ENCODE data around the gene DAGLB. TPM values are rescaled to one million over a fixed set of nuclear protein-coding genes. Genes with fewer than 3 reads are reported as not detected.
"Not testable (repeated sequence)": the region's sequence is repeated elsewhere in the genome, so short reads cannot be mapped to it uniquely, and the experiment has no call there.

The DAGLB gene
- polyA plus RNA-seq, 3 donors from 2014 or later: 6.0 to 12.6 (median 7.4) TPM

GRCh38 chr7:6395898-6396595 is 51.7 kb downstream of the DAGLB start:
- peaks cover 0 to 8% (median 2%) of the 10 kb centered on the region in 3 donors for H3K27me3 Mint-ChIP-seq (ENCODE audit: low read depth in 3 of 3)

GRCh38 chr7:6394114-6394513 is 53.6 kb downstream of the DAGLB start:
- H3K36me3 Mint-ChIP-seq: peaks cover 0 to 18% (median 3%) of the 10 kb centered on the region in 3 donors
- H3K27me3 Mint-ChIP-seq (ENCODE audit: low read depth in 3 of 3): peaks cover 0 to 8% (median 2%) of the 10 kb centered on the region in 3 donors
- peaks cover 58 to 71% of the 10 kb centered on the region in 2 donors for H3K4me1 Mint-ChIP-seq
- peak overlapping the region; percentile 53 to 81 (median 74) for H3K27ac Mint-ChIP-seq
- H3K9me3 Mint-ChIP-seq: no peaks in the 10 kb centered on the region
- peak overlapping the region in 1 of 5 donors; percentile 4 for H3K4me3 Mint-ChIP-seq
- DNase-seq: no peak

More at GRCh38 chr7:6395898-6396595, 51.7 kb downstream of the DAGLB start:
- Mint-ChIP-seq H3K4me1 (peaks cover 71 to 82% of the 10 kb centered on the region in 2 donors), H3K9me3 (no peaks in the 10 kb centered on the region), H3K36me3 (peaks cover 0 to 18% (median 3%) of the 10 kb centered on the region in 3 donors), H3K4me3 (peak overlapping the region; percentile 67 to 81 (median 74)), H3K27ac (peak overlapping the region; percentile 49 to 85 (median 82))
- DNase-seq: no peak

GRCh38 chr7:6393667-6394056 is 54.1 kb downstream of the DAGLB start:
- no peaks in the 10 kb centered on the region for H3K9me3 Mint-ChIP-seq
- H3K4me3 Mint-ChIP-seq: peak overlapping the region in 1 of 5 donors; percentile 8
- peak overlapping the region; percentile 53 to 83 (median 74) for H3K27ac Mint-ChIP-seq
- H3K4me1 Mint-ChIP-seq: peaks cover 54 to 66% of the 10 kb centered on the region in 2 donors
- H3K27me3 Mint-ChIP-seq (ENCODE audit: low read depth in 3 of 3): peaks cover 0 to 8% (median 2%) of the 10 kb centered on the region in 3 donors
- DNase-seq: no peak
- peaks cover 0 to 19% (median 3%) of the 10 kb centered on the region in 3 donors for H3K36me3 Mint-ChIP-seq

GRCh38 chr7:6392712-6393666 is 54.8 kb downstream of the DAGLB start:
- peaks cover 0 to 21% (median 3%) of the 10 kb centered on the region in 3 donors for H3K36me3 Mint-ChIP-seq

GRCh38 chr7:6389728-6390127 is 58.0 kb downstream of the DAGLB start:
- Mint-ChIP-seq H3K36me3 (peaks cover 0 to 21% (median 0%) of the 10 kb centered on the region in 3 donors), H3K4me1 (peaks cover 53 to 69% of the 10 kb centered on the region in 2 donors), H3K27me3 (ENCODE audit: low read depth in 3 of 3) (peaks cover 0 to 5% (median 2%) of the 10 kb centered on the region in 3 donors), H3K9me3 (no peaks in the 10 kb centered on the region), H3K27ac (no peak overlapping the region), H3K4me3 (no peak overlapping the region)
- DNase-seq: no peak

More at GRCh38 chr7:6392712-6393666, 54.8 kb downstream of the DAGLB start:
- DNase-seq: no peak
- Mint-ChIP-seq H3K4me3 (peak overlapping the region in 1 of 5 donors; percentile 8), H3K27me3 (ENCODE audit: low read depth in 3 of 3) (peaks cover 0 to 8% (median 2%) of the 10 kb centered on the region in 3 donors), H3K27ac (peak overlapping the region; percentile 41 to 83 (median 74)), H3K4me1 (peaks cover 49 to 60% of the 10 kb centered on the region in 2 donors), H3K9me3 (no peaks in the 10 kb centered on the region)

- peaks cover 49 to 68% of the 10 kb centered on the region in 2 donors for H3K4me1 Mint-ChIP-seq
- H3K27me3 Mint-ChIP-seq (ENCODE audit: low read depth in 3 of 3): peaks cover 0 to 5% (median 0%) of the 10 kb centered on the region in 3 donors
- peak overlapping the region in 2 of 6 donors; percentile 31 to 42 for H3K27ac Mint-ChIP-seq
- no peak for DNase-seq
- peaks cover 0 to 6% (median 0%) of the 10 kb centered on the region in 3 donors for H3K36me3 Mint-ChIP-seq
- H3K9me3 Mint-ChIP-seq: no peaks in the 10 kb centered on the region
- H3K4me3 Mint-ChIP-seq: no peak overlapping the region
These were observed 59.9 kb downstream of the DAGLB start for GRCh38 chr7:6387734-6388294.

GRCh38 chr7:6386779-6387178 is 61.0 kb downstream of the DAGLB start:
- H3K27ac Mint-ChIP-seq: peak overlapping the region in 4 of 6 donors; percentile 32 to 75 (median 54)
- H3K4me3 Mint-ChIP-seq: peak overlapping the region in 1 of 5 donors; percentile 21
- DNase-seq: no peak
- no peaks in the 10 kb centered on the region for H3K9me3 Mint-ChIP-seq
- H3K27me3 Mint-ChIP-seq (ENCODE audit: low read depth in 3 of 3): peaks cover 0 to 5% (median 0%) of the 10 kb centered on the region in 3 donors
- peaks cover 56 to 68% of the 10 kb centered on the region in 2 donors for H3K4me1 Mint-ChIP-seq
- H3K36me3 Mint-ChIP-seq: peaks cover 0 to 3% (median 3%) of the 10 kb centered on the region in 3 donors

GRCh38 chr7:6385909-6386560 is 61.7 kb downstream of the DAGLB start:
- peak overlapping the region; percentile 3 to 75 (median 26) for H3K27ac Mint-ChIP-seq
- peaks cover 63 to 68% of the 10 kb centered on the region in 2 donors for H3K4me1 Mint-ChIP-seq
- H3K36me3 Mint-ChIP-seq: peaks cover 0 to 3% (median 3%) of the 10 kb centered on the region in 3 donors
- H3K4me3 Mint-ChIP-seq: peak overlapping the region in 4 of 5 donors; percentile 12 to 47 (median 35)
- no peaks in the 10 kb centered on the region for H3K9me3 Mint-ChIP-seq
- DNase-seq: no peak
- H3K27me3 Mint-ChIP-seq (ENCODE audit: low read depth in 3 of 3): peaks cover 0 to 5% (median 0%) of the 10 kb centered on the region in 3 donors

- Mint-ChIP-seq H3K4me3 (peak overlapping the region in 4 of 5 donors; percentile 7 to 50 (median 16)), H3K4me1 (peaks cover 71 to 75% of the 10 kb centered on the region in 2 donors), H3K9me3 (no peaks in the 10 kb centered on the region), H3K36me3 (peaks cover 0 to 3% (median 3%) of the 10 kb centered on the region in 3 donors), H3K27ac (peak overlapping the region; percentile 22 to 75 (median 58)), H3K27me3 (ENCODE audit: low read depth in 3 of 3) (peaks cover 0 to 5% (median 0%) of the 10 kb centered on the region in 3 donors)
- DNase-seq: no peak
These were observed 62.5 kb downstream of the DAGLB start for GRCh38 chr7:6385110-6385781.

GRCh38 chr7:6384327-6384726 is 63.4 kb downstream of the DAGLB start:
- DNase-seq: no peak
- H3K27ac Mint-ChIP-seq: peak overlapping the region in 3 of 6 donors; percentile 34 to 73 (median 64)
- H3K27me3 Mint-ChIP-seq (ENCODE audit: low read depth in 3 of 3): peaks cover 0 to 5% (median 0%) of the 10 kb centered on the region in 3 donors
- no peaks in the 10 kb centered on the region for H3K9me3 Mint-ChIP-seq
- peaks cover 0 to 3% (median 3%) of the 10 kb centered on the region in 3 donors for H3K36me3 Mint-ChIP-seq
- H3K4me3 Mint-ChIP-seq: peak overlapping the region in 3 of 5 donors; percentile 14 to 31 (median 30)
- H3K4me1 Mint-ChIP-seq: peaks cover 78 to 82% of the 10 kb centered on the region in 2 donors

- Mint-ChIP-seq H3K9me3 (no peaks in the 10 kb centered on the region), H3K27me3 (ENCODE audit: low read depth in 3 of 3) (peaks cover 0 to 5% (median 0%) of the 10 kb centered on the region in 3 donors), H3K4me1 (peaks cover 82 to 91% of the 10 kb centered on the region in 2 donors), H3K27ac (peak overlapping the region; percentile 7 to 91 (median 78)), H3K36me3 (peaks cover 0 to 3% (median 0%) of the 10 kb centered on the region in 3 donors), H3K4me3 (peak overlapping the region; percentile 8 to 68 (median 28))
- no peak for DNase-seq
These were observed 64.9 kb downstream of the DAGLB start for GRCh38 chr7:6382817-6383216.

- not testable (repeated sequence) for H3K36me3 Mint-ChIP-seq, H3K9me3 Mint-ChIP-seq
- peak overlapping the region in 3 of 5 donors; percentile 28 to 68 (median 68) for H3K4me3 Mint-ChIP-seq
These were observed 65.9 kb downstream of the DAGLB start for GRCh38 chr7:6381846-6382245.

More at GRCh38 chr7:6381846-6382245, 65.9 kb downstream of the DAGLB start:
- DNase-seq; H3K27me3 Mint-ChIP-seq (ENCODE audit: low read depth in 3 of 3): not testable (repeated sequence)
- Mint-ChIP-seq H3K4me1 (peaks cover 85 to 90% of the 10 kb centered on the region in 2 donors), H3K27ac (peak overlapping the region; percentile 70 to 91 (median 80))

Data from immature natural killer cell (primary cell).